OCI-LY1 (cell line): ENCODE measurements around the gene NEK6.

Experiments used
- CTCF ChIP-seq: fragments of 200-600 bp; sonication (generic), shearing (Covaris generic); IDR thresholded peaks from 2 replicates; pipeline ENCODE4 v1.5.1; 2017; ENCODE audit warnings: mild to moderate bottlenecking, antibody characterized with exemption, low read length, moderate library complexity, mixed read lengths
- EZH2 ChIP-seq: fragments of 200-600 bp; sonication (generic), shearing (Covaris generic); IDR thresholded peaks from 2 replicates; pipeline ENCODE4 v1.8.0; 2017; ENCODE audit warnings: borderline replicate concordance, mixed run types, mild to moderate bottlenecking, antibody characterized with exemption, low read length, moderate library complexity, mixed read lengths

GRCh38 chr9:124365036-124365435 is 107.3 kb downstream of the NEK6 start:
- no peak for TF ChIP-seq CTCF
- no peak for TF ChIP-seq EZH2
